Upper lobe of left lung (tissue), 4 donors: ENCODE measurements around the gene CLCA1.

Experiments used
- CTCF ChIP-seq, 6 experiments: fragments of 450-650 bp in 4 of 6; fragments of 200-600 bp in 2 of 6; sonication (generic) in 2 of 6; IDR thresholded peaks; one replicate each; pipeline ENCODE4 v1.5.1; 2016 to 2019; ENCODE audit warnings: antibody characterized with exemption in 6 of 6
- EP300 ChIP-seq, 4 donors: sonication (generic); formaldehyde crosslinking; IDR thresholded peaks; one replicate each; pipeline ENCODE4 v1.5.1; 2017; ENCODE audit warnings: antibody characterized with exemption in 4 of 4, control low read depth in 2 of 4

DNA sequence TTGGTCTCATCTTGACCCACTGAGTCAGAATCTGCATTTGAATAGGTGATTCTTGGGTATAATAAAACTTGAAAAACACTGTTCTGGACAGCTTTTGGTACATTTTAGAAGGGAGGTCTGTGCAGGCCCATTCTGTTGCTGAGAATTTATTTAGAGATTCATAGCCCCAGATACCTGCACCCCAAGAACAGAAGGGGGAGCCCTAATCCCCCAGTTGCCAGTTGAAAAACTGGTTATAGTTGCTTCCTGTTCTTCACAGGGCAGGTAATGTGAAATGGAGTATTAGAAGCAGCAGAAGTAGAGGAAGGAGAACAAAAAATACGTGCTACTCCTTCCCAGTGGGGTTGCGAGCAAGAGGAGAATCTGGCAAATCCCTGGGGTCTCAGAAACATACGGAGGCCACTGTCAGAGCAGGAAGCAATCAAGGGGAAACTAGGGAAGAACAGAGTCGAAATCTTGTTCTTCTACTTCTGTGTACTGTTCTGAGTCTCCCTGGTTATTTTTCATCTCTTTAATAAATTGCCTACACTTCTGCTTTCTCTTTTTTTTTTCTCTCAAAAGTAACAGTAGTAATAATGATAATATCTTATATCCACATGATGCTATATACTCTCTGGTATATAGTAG, 49.3 kb upstream of the CLCA1 start:
- TF ChIP-seq CTCF (IDR thresholded peaks at IDR 0.05), result peak in 5 of 6 experiments; percentile 10 to 57 (median 42)
- no peak for TF ChIP-seq EP300 (IDR thresholded peaks at IDR 0.05)
